Astrocyte (in vitro differentiated cells and primary cell): Measurements from ENCODE around the gene ARHGAP1.

Experiments used
- CTCF ChIP-seq: IDR thresholded peaks from 2 replicates; pipeline ENCODE4 v1.5.1; 2011; ENCODE audit warnings: low read depth, mild to moderate bottlenecking, inconsistent platforms, low read length, moderate library complexity; ENCODE audit not compliant: insufficient read depth
- EZH2 ChIP-seq: IDR thresholded peaks from 2 replicates; pipeline ENCODE4 v1.6.1; 2012; ENCODE audit warnings: mild to moderate bottlenecking, low read length, inconsistent platforms; ENCODE audit not compliant: insufficient read depth

- TF ChIP-seq CTCF (no peak), EZH2 (no peak)
These were observed 19.6 kb downstream of the ARHGAP1 start for GRCh38 chr11:46680815-46681214.
